Testis (tissue), 2 donors: ENCODE measurements around the gene FBXW9.

ENCODE experiments used
- POLR2A ChIP-seq: fragments of 450-650 bp; IDR thresholded peaks from one replicate; pipeline ENCODE4 v1.6.1; 2017; ENCODE audit warnings: antibody characterized with exemption, mild to moderate bottlenecking, moderate library complexity
- TF ChIP-seq, protein P1 (sequence below), 3 experiments: fragments of 450-650 bp in 2 of 3; fragments of 200-600 bp in 1 of 3; sonication (generic) in 1 of 3; IDR thresholded peaks; one replicate each; pipeline ENCODE4 v1.5.1; 2016 to 2019; ENCODE audit warnings: antibody characterized with exemption in 3 of 3, mild to moderate bottlenecking in 2 of 3, moderate library complexity in 1 of 3

DNA sequence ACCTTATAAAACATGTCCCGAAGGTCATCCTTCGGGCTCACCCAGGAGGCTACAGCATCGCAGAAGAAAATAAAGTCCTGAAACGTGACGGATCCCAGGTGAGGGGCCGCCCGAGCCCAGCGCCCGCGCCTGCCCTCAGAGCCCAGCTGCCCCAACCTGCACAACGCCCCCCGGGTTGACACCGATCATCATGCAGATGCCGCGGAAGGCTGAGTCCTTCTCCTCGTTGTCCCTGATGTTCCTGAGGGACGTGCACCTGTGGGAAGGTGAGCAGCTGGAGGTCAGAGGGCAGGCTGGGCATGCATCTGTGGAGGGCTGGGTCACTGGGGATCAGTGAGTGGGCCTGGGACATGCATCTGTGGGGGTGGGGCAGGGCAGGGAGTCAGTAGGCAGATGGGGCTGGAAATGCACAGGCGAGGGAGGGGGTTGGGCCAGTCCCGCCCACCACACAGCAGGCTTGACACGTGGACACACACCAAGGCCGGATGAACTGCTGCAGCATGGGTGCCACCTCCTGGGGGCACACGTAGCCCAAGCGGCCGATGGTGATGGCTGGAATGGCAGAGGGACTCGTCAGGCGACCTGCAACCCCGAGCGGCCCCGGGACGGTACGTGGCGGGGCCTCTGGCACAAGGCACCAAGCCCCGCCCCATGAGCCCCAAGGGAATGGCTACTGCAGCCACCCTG, 5.3 kb upstream of the FBXW9 start:
- TF ChIP-seq, protein P1, sequence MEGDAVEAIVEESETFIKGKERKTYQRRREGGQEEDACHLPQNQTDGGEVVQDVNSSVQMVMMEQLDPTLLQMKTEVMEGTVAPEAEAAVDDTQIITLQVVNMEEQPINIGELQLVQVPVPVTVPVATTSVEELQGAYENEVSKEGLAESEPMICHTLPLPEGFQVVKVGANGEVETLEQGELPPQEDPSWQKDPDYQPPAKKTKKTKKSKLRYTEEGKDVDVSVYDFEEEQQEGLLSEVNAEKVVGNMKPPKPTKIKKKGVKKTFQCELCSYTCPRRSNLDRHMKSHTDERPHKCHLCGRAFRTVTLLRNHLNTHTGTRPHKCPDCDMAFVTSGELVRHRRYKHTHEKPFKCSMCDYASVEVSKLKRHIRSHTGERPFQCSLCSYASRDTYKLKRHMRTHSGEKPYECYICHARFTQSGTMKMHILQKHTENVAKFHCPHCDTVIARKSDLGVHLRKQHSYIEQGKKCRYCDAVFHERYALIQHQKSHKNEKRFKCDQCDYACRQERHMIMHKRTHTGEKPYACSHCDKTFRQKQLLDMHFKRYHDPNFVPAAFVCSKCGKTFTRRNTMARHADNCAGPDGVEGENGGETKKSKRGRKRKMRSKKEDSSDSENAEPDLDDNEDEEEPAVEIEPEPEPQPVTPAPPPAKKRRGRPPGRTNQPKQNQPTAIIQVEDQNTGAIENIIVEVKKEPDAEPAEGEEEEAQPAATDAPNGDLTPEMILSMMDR (IDR thresholded peaks at IDR 0.05): no peak
- no peak for TF ChIP-seq POLR2A
